Mammary epithelial cell (primary cell): Measurements from ENCODE around the gene CDK17.

Experiments used
- EZH2 ChIP-seq: IDR thresholded peaks from 2 replicates; pipeline ENCODE4 v1.6.1; 2012; ENCODE audit warnings: low read length, inconsistent platforms, borderline replicate concordance
- TF ChIP-seq, protein P1 (sequence below), 2 donors: IDR thresholded peaks in 1 of 2; conservative IDR thresholded peaks in 1 of 2; 2 replicates each; pipeline ENCODE4 v1.5.1; 2011 to 2012; ENCODE audit warnings: inconsistent platforms in 2 of 2, low read length in 2 of 2, mild to moderate bottlenecking in 2 of 2, control low read depth in 1 of 2, low read depth in 1 of 2; ENCODE audit not compliant: insufficient read depth in 1 of 2; ENCODE audit errors: extremely low read depth in 1 of 2

DNA sequence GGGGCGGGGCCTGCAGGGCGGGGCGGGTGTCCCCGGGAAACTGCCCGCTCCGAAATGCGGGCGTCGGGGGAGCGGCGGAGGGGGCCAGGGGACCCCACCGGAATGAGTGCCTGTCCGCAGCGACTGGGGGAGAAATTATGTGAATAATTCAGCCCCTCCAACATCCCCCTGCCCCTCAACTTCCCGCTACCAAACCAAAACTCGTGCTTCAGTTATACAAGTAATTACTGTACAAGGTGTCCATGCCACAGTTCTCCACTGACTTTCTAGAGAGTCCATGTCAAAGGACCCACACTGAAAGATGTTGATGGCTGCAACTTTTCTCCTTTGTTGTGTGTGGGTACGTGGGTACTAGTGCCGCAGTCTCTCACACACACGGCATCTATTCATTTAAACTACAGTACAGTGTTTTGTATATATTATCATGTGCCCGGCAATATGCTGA is 414 bp upstream of the CDK17 start:
- TF ChIP-seq, protein P1, sequence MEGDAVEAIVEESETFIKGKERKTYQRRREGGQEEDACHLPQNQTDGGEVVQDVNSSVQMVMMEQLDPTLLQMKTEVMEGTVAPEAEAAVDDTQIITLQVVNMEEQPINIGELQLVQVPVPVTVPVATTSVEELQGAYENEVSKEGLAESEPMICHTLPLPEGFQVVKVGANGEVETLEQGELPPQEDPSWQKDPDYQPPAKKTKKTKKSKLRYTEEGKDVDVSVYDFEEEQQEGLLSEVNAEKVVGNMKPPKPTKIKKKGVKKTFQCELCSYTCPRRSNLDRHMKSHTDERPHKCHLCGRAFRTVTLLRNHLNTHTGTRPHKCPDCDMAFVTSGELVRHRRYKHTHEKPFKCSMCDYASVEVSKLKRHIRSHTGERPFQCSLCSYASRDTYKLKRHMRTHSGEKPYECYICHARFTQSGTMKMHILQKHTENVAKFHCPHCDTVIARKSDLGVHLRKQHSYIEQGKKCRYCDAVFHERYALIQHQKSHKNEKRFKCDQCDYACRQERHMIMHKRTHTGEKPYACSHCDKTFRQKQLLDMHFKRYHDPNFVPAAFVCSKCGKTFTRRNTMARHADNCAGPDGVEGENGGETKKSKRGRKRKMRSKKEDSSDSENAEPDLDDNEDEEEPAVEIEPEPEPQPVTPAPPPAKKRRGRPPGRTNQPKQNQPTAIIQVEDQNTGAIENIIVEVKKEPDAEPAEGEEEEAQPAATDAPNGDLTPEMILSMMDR (conservative IDR thresholded peaks at IDR 0.05 in 1 of 2, IDR thresholded peaks at IDR 0.05 in 1 of 2; ENCODE audit: extremely low read depth in 1 of 2, insufficient read depth in 1 of 2, low read depth in 1 of 2, low read length in 2 of 2), result no peak
- no peak for TF ChIP-seq EZH2
